HG03135 (cell line): ENCODE data around the gene RBBP7.

ENCODE experiments used
- ATAC-seq: cut with Tn5 transposase; IDR thresholded peaks from one replicate; pipeline ENCODE4 v1.9.1; 2021; ENCODE audit warnings: mild to moderate bottlenecking, moderate library complexity; ENCODE audit not compliant: unreplicated experiment

RBBP7 gene

DNA sequence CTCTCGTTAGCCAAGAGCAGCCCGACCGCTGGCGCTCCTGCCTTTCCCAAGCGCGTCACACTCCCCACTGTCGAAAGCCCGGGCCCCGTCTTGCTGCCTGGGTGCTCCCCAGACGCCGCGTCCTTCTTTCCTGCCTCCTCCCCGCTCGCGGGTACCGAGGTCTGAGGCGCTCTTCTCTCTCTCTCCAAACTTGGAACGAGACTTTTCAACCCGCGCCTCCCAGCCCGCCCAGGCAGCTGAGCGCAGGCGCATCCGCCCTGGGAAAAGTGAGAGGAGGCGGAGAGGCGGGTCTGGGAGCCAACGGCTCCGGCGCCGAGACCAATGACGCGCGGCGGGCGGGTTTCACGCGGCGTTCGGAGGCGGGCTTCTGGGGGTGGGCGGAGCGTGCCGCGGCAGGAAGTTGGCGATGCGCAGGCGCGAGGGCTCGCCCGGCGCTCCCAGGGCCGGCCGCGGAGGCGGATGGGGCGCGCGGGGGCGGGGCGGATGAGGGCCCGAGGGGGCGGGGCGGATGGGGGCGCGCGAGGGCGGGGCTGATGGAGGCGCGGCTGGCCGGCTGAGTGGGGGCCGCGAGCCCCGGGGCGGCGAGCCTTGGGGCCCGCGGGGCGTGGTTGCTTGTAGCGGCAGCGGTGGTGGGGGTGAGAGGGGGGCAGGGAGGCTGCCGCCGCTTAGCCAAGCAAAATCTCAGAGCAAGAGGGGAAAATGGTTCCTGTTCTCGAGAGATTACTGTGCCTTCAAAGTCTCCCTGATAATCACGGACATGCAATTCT lies at the start of gene RBBP7:
RBBP7 (minus strand) TSS at position 268 of the 767 bp plus-strand sequence. CDS start 309 bp downstream, outside the sequence.
- peak; percentile 82 for ATAC-seq

DNA sequence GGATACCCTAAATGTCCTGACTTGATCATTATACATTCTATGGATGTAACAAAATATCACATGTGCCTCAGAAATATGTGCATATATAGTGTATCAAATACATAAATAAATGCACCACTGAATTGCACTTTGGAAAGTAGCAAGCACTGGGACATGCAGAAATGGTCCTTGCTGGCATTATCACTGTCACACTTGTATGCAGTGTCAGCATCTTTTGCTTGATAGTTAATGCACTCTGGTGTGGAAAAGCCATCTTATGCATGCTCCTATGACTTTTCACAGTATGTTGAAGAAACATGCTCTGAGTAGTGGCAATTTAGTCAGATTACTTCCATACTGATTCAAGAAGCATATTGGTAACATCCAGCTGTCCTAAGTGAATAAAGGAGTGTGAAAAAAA lies 48.8 kb upstream of the RBBP7 start:
- no peak for ATAC-seq

DNA sequence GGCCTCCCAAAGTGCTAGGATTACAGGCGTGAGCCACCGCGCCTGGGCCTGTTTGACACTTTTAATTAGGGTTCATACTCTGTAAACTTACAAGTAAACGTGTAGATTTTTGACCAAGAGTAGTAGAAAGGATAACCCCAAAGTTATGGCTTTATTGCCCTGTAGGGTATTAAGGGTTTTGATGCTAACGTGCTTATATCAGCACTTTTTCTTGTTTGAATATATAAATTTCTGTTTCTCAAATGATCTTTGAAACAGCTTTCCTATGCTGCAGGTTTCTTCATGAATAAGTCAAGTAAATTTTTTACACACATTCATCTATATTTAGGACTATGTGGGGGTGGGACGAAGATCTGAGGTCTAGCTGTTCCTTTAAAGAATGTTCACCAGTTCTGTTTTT lies 47.0 kb upstream of the RBBP7 start:
- ATAC-seq, result no peak

DNA sequence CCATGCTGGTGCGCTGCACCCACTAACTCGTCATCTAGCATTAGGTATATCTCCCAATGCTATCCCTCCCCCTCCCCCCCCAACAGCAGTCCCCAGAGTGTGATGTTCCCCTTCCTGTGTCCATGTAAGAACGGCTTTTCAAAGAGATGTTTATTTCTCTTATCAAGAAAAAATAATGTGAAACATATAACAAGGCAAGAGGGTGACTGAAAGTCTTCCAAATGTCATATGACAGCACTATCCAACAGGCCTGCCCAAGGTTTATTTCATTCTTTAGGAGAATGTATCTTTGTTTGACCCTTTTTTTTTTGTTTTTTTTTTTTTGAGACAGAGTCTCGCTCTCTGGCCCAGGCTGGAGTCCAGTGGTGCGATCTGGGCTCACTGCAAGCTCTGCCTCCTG lies 46.4 kb upstream of the RBBP7 start:
- no peak for ATAC-seq

DNA sequence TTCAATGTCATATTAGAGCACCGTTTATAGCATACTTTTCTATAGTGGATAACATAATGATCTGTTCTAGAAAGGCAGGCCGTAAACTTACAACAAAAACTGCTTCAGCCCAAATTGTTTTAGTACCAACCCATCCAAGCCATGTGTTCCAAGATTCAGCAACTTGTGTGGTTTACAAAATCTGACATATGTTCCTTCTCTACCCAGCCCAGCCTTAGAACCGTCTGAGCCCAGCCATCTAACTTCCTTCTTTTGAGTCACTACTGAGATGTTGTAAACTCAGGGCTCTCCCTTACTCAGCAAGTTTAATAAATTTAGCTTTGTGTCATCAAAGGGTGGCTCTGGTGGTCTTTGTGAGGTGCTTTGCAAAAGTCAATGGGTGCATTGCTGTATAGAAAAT lies 43.9 kb upstream of the RBBP7 start:
- ATAC-seq, result no peak

DNA sequence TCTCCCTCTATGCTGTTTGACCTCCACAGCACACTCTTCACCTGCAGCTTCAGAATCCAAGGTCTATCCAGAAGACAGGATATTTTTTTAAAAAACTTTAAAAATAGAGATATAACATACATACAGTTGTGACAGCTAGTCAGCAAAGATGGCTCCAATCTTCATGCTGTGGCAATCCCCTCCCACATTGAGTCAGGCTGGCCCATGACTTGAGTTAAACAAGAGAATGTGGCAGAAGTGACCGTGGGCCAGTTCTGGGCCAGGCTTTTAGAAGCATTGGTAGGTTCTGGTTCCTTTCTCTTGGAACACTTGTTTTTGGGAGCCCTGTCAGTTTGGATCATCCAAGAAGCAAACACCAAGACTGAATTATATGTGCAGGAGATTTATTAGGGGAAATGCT lies 40.2 kb upstream of the RBBP7 start:
- no peak for ATAC-seq

DNA sequence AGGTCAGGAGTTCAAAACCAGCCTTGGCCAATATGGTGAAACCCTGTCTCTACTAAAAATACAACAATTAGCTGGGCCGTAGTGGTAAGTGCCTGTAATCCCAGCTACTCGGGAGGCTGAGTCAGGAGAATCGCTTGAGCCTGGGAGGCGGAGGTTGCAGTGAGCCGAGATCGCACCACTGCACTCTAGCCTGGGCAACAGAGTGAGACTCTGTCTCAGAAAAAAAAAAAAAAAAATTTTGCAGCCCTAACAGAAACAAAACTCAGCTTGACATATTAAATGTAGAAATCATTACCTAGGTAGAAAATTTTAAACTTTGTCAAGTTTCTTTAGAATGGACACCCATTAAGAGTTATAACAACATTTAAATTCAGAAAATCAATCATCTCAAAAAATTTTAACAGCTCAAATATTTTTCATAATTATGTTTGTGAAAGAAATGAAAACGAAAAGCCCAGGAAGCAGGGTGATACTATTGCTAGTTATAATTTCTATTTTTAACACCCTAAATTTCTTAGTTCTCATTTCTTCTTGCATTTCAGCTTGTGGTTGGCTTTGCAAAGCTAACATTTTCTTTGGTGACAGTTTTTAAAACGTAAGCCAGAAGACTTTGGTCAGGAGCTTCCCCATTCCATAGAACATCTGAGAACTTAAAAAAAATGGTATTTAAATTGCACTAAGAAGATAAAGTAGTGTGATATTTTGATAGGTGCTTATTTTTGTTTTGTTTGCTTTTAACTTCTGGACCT lies 33.3 kb upstream of the RBBP7 start:
- no peak for ATAC-seq

DNA sequence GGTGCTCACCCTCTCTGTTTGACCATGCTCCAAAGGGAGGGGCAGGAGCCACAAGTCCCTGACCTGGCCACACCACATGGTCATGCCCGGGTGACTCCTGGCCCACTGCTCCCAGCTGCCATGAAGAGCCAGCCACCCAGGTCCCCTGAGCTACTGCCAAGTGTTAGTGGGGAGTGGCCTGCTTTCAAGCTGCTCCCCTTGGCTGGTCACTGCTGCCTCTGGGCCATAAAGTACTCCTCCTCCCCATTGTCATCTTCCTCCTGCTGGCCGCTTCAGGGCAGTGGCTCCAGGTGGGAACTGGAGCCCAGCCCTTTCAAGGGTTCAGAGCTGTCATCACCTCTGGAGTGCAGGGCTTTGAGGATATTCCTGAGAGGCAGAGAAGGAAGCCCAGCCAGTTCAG lies 27.3 kb upstream of the RBBP7 start:
- ATAC-seq, result no peak

DNA sequence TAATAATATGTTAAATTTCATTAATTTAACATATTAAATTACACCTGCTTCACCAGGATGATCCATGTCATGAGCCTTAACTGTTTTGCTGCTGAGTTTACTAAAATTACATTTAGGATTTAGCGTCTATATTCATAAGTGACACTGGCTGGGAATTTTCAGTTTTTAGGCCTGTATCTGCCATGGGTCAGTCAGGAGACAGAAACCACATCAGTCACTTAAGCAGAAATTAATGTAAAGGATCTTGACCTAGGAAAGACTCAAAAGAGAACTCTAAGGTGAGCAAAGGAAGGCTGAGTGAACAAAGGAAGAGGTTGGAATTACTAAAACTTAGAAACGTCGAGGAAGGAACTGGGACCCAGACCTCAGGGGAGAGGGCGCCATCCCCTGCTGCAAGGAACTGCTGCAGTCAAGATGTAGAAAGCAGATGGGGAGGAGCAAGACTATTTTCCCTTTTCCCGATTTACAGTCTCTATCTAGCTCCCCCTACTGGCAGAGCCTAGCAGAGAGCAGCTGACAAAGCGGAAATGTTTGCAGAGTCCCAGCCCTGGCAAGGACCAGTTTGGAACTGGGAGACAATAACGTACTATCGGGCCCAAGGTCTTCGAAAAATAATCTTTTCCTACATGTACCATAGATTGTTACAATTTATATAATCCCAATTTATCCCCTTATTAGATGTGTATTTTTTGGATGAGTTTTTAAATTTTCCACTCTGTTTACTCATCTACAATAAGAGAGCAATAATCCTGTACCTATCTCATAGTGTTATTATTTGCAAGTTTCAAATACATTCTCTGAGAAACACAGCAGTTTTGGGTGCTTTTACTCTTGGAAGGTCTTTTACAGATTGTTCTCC lies 22.6 kb upstream of the RBBP7 start:
- peak; percentile 76 for ATAC-seq

DNA sequence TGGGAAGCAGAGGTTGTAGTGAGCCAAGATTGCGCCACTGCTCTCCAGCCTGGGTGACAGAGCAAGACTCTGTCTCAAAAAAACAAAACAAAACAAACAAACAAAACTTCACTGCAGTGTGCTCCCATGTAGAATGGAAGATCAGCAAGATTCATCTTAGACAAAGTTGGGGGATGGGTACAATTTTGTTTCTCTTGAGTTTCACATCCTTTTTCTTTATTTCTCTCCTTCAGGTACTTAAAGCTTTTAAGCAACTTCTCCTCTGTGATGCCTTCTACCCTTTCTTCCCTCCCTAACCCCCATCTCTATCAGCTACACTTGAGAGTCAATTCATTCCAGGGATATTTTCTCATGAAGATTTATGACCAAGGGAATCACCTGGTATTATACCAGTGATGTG lies 15.5 kb upstream of the RBBP7 start:
- no peak for ATAC-seq

DNA sequence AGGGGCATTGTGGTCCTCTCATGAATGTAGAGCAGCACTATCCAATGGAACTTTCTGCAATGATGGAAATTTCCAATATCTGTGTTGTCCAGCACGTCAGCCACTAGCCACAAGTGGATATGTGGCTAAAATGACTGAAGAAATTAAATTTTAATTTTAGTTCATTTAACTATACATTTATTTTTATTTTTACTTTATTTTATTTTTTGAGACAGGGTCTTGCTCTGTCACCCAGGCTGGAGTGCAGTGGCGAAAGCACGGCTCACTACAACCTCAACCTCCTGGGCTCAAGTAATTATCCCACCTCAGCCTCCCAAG lies 13.3 kb upstream of the RBBP7 start:
- ATAC-seq, result no peak

DNA sequence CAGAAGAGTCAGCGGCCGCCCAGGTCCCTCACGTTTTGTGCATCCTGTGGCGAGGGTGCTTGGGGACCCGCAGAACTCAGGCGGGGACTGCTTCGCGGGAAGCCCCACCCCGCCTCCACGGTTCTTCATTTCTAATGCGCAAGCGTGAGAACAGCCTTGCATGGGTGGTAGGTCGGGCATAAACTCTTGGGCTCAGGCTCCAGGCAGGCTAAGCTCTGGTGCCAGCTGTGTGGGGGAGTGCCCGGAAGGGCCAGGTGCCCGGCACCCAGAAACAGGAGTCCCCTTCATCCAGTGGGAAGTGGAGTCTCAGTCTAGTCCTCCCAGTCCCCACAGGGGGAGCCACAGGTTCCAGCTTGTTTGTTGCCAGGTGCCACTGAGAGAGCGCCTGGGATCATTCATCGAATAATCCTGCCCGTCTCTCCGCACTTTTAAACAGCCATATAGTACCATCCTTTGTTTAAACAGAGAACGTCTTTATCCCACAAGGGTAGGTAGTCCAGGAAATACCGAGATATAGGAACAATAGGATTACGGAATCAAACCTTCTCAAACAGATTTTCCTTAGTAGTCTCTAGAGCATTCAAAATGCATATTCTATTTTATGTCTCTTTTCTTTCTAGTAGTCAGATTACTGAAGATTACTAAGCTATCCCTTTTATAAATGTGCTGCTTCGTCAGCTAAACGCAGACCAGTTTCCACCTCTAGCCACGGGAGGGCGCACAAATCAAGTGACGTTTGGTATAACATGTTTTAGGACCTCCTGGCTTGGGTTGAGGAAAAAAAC lies 12.7 kb upstream of the RBBP7 start:
- ATAC-seq, result peak; percentile 50

DNA sequence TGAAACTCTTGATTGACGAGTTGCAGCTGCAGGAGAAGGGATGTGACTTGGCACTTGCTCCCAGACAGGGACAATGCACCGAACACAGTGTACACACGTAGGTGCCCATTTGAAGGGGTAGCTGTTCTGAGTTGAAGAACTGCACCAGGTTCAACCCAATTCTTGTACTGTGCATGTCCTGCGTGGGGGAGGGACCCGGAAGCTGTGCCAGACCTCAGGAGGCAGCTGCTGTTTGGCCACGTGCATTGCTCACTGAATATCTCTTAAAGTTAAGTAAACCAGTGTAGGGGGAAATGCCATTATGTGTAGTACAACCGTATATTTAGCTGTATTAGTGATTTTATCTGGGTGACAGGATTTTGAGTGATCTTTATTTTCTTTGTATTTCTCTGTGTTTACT lies 12.0 kb upstream of the RBBP7 start:
- ATAC-seq, result no peak

DNA sequence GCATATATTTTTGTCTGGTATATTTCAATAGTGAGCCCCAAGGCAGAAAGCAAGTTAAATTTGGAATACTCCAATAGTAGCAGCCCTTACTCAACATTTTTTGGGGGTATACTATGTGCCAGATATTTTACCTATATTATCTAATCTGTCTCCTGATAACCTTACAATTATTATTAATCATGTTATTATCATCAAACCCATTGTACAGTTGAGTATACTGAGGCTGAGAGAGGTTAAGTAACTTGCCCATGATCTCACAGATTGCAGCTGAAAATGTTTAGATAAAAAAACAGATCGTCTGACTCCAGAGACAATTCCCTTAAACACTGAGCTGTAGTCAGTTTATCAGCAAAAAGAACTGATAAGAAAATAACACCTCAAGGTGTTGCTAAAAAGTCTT lies 6.5 kb upstream of the RBBP7 start:
- no peak for ATAC-seq

DNA sequence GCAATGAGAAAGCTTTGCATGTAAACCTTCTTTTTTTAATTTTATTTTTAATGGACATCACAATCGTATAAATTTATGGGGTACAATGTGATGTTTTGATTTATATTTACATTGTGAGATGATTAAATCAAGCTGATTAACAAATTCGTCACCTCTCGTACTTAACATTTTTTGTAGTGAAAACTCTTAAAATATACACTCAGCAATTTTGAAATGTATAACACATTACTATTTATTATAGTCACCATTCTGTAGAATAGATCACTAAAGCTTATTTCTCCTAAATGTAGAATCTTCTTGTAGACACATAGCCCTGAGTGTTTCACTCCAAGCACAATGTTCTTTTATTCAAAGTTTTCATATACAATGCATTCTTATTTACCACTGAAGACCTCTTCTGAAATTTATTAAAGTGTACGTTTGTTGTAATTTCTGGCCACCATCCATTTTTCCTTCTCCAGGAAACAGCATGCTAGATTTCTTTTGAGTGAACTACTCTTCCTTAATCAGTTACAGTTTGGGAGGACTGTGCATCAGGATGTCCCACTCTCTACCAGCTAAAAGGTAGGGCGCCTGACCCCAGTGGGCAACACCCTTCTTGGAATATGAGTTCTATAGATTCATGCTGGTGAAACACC lies 4.4 kb upstream of the RBBP7 start:
- ATAC-seq, result no peak

DNA sequence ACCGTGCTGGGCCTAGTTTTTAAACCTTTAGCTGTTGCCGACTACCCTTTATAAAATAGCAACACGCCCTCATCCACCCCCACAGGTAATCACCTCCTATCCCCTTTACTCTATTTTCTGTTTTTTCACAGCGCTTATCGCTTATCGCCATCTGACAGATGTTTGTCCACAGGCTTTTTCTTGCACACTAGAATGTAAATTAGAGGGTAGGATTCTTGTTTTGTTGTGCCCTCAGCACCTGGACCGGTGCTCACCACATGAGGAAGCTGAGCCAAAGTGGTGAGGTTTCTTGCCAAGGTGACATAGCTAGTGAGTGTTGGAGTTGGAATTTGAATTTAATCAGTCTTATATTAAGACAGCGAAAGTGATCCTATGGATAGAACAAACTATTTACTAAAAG lies 2.9 kb upstream of the RBBP7 start:
- ATAC-seq, result no peak

DNA sequence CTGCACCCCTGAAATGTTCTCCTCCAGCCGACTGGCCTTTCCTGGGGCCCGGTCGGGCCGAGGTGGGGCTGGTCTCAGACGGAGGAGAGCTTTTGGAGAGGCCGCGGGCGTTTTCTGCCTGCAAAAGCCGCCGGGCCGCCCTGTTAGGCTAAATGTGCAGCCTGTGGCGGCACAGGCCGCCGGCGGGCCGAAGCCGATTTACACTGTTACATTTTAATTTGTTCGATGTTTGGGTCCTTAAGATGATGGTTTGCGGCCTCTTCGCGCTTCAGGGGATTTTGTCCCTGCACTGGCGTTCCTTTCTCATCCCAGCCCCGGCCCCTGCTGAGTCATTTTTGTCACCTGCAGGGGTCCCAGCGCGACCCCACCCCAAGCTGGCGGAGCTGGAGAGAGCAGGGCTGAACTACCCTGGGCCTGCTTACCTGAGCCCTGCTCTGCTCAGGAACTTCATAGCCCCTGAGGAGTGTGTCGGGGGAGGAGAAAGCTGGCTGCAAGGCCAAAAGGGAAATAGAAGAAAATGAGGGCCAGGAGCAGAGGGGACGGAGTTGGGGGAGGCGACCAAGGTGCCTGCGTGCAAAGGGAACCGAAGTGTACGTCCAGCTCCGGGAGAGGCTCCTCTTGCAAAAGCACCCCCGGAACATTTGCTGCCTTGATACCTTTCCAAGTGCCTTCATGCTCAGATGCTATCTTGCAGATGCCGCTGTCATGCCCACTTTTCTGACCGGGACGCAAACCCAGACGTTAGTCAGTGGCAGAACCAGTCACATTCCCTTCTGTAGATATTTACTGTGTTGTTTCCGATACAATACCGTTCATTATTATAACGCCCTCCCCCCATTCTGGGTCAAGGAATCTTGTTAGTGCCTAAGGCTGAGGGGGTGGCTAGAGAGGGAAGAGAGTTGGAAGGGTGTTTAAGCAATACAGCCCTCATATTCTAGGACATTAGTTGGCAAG lies 977 bp upstream of the RBBP7 start:
- ATAC-seq, result peak; percentile 15

DNA sequence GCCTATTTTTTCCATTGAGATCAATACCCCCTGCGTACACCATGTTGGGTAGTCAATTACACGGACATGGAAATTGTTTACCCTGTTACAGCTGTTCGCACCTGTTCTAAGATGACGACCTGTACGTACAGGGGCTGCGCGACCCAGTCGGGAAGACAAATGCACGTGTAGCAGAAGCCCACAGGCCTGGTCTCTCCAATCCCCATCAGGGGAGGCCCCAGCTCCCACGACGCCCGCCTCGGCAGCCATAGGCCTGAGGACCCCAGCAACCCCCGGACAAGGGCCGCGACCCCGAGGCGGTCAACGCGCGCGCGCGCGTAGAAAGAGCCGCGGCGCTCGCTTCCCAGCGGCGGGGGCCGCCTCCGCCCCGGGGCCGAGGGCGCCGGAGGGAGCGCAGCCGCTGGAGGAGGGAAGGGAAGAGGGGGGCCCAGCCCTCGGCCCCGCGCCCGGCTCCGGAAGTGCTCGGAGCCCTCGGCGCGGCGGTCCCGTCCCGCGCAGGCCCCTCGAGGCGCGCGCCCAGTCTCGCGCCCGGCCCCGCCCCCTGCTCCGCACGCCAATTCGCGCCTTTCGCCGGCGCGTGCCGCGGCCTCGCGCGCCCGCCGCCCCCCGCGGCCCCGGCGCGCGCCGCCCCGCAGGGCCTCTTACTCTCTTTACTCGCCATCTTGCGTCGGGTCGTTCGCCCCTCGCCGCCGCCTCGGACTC lies 618 bp downstream of the RBBP7 start:
- peak; percentile 47 for ATAC-seq

DNA sequence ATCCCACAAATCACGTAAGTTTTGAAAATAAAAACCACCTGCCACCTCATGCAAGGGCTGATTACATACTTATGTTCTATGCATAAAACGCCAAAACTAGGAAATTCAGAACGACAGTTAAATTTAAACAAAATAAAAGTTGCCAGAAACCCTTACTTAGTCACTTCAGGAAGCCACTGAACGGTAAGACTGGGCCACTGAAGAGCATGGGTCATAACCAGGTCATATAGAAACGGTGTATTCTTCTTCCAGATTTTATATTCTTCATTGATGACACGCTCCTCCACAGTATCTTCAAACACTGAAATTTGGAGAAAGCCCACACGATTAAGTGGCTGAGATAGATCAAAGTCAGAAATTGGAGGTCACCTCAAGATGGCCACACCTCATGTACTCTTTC lies 1.2 kb downstream of the RBBP7 start:
- ATAC-seq, result no peak
